Stimulated activated CD8-positive, alpha-beta memory T cell treated with anti-CD3 and anti-CD28 coated beads, Interleukin-7, amount 100 ng/mL, for 24 hours (primary cell): ENCODE results near the gene KRTAP2-2.
"Not testable (repeated sequence)": the region's sequence is repeated elsewhere in the genome, so short reads cannot be mapped to it uniquely, and the experiment has no call there.

Experiments
- DNase-seq: peaks from one replicate; pipeline ENCODE4 v3.0.0-alpha.2; 2020; ENCODE audit warnings: low read depth

KRTAP2-2 gene

DNA sequence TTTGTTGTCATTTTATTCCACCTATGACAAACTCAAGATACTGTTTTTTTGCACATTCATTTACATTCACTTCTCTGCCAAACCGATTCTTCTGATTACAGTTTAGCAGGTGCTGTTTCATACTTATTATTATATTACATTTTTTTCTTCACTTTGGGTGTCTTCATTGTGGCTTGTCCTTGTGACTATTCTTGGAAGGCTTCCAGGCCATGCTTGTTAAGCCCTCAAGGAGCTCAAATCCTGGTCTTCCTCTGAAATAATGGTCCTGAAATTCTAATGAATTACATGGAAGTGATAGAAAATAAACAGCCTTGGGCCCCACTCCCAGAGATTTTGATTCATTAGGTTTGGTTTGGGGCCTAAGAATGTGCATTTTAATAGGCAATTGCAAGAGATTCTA is 9.3 kb upstream of the KRTAP2-2 start:
- DNase-seq = no peak

DNA sequence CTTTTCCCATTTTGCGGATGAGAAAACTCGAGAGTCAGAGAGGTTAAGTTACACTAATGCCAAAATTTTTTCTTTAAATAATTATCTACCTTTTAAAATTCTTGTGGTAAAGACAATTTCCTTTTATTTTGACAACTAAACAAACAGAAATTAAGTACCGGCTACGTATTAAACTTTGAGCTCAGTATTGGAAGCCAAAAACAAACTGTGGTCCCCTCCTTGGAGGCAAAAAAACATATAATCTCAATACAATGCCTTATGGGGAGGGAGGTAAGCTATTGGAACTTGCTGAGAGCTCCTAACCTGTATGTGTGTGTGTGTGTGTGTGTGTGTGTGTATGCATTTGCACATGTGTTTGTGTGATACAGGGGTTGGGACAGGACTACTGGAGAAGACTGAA is 8.4 kb upstream of the KRTAP2-2 start:
- DNase-seq = no peak

GRCh38 chr17:41061964-41062363 is 6.9 kb upstream of the KRTAP2-2 start:
- DNase-seq = no peak

- DNase-seq = no peak
These were observed 5.1 kb upstream of the KRTAP2-2 start, which contains the start of gene KRTAP2-3 for GRCh38 chr17:41060052-41060604. KRTAP2-3 (minus strand) TSS chr17:41060114; CDS start chr17:41060050, 64 bp downstream.

- not testable (repeated sequence) for DNase-seq
These were observed 4.4 kb upstream of the KRTAP2-2 start for GRCh38 chr17:41059276-41060051.

GRCh38 chr17:41058741-41059140 is 3.7 kb upstream of the KRTAP2-2 start:
- DNase-seq = no peak

DNA sequence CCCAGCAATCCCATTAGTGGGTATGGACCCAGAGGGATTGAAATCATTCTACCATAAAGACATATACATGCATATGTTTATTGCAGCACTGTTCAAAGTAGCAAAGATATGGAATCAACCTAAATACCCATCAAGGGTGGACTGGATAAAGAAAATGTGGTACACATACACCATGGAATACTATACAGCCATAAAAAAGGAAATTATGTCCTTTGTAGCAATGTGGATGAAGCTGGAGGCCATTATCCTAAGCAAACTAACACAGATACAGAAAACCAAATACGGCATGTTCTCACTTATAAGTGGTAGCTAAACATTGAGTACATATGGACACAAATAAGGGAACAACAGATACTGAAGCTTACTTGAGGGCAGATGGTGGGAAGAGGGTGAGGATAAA is 2.5 kb upstream of the KRTAP2-2 start:
- no peak for DNase-seq

GRCh38 chr17:41054556-41054955 is 474 bp downstream of the KRTAP2-2 start:
- not testable (repeated sequence) for DNase-seq

- DNase-seq = no peak
These were observed 1.0 kb downstream of the KRTAP2-2 start for GRCh38 chr17:41054025-41054424.

- DNase-seq = no peak
These were observed 2.5 kb downstream of the KRTAP2-2 start for GRCh38 chr17:41052566-41052965.

GRCh38 chr17:41049110-41049509 is 5.9 kb downstream of the KRTAP2-2 start:
- no peak for DNase-seq

- no peak for DNase-seq
These were observed 6.6 kb downstream of the KRTAP2-2 start for GRCh38 chr17:41048441-41048840.

DNA sequence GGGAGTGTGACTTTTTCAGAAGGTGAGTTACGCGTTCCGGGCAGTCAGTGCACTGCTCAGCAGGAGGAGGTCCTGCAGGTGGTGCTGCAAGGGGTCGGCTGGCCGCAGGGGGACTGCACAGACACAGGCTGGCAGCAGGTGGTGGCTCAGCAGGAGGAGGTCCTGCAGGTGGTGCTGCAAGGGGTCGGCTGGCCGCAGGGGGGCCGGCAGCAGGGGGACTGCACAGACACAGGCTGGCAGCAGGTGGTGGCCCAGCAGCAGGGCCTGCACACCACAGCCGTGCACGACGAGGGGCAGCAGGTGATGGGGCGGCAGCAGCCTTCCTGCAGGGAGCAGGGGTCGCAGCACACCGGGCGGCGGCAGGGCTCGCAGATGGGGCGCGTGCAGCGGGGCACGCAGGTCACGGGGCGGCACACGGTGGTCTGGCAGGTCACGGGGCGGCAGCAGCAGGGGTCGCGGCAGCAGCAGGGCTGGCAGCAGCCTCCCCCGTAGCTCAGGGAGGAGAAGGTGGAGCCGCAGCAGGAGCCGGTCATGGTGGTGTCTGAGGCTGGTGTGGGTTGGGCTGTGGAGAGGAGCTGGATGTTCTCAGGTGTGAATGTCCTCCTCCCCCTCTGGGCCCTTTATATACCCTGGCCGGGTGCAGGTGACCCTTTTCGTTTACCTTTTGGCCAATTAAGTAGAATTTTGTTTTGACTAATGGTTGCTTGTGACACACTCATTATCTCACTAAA is 8.1 kb downstream of the KRTAP2-2 start, which contains the start of gene KRTAP2-1:
TSS of gene KRTAP2-1 (minus strand) at position 582 of the 731 bp plus-strand sequence. CDS start at position 533, 49 bp downstream.
- DNase-seq = not testable (repeated sequence)

DNA sequence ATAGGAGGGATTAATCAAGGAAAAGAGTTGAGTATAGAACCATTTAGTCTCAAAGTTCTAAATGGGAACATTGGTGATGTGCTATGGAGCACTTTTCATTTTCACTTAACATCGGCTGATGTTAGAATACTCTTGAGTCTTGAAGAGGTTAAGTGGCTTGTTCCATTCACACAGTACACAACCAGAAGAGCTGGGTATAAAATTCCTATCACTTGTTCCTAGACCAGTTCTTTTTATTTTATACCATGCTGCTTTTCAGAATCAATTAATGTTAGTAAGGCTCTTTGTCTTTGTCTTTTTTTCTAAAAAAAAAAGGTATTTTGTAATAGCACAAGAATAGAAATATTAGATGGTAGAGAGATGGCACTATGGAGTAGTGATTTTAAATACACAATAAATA is 12.1 kb downstream of the KRTAP2-2 start:
- DNase-seq = no peak

- DNase-seq = not testable (repeated sequence)
These were observed 14.1 kb downstream of the KRTAP2-2 start, which contains the start of gene KRTAP1-1 for GRCh38 chr17:41040783-41041571. KRTAP1-1 (minus strand) TSS chr17:41041450; CDS start chr17:41041397, 53 bp downstream.

DNA sequence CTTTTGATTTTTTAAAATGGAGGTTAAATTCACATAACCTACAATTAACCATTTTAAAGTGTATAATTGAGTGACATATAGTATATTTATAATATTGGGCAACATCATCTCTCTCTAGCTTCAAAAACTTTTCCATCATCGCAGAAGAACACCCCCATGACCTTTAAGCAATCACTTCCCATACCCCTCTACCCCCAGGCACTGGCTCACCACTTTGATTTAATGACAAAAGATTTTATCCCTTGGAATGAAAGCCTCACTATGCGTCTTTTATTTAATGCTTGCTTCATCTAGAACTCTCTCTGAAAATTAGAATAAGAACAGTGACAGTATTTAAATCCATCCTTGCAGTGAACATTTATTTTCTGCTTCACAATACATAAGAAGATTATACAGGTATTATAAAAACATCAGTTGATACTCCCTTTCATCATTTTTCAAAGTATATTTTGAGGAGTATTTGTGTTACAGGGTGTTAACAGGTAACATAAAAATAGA is 17.1 kb downstream of the KRTAP2-2 start:
- DNase-seq = no peak

DNA sequence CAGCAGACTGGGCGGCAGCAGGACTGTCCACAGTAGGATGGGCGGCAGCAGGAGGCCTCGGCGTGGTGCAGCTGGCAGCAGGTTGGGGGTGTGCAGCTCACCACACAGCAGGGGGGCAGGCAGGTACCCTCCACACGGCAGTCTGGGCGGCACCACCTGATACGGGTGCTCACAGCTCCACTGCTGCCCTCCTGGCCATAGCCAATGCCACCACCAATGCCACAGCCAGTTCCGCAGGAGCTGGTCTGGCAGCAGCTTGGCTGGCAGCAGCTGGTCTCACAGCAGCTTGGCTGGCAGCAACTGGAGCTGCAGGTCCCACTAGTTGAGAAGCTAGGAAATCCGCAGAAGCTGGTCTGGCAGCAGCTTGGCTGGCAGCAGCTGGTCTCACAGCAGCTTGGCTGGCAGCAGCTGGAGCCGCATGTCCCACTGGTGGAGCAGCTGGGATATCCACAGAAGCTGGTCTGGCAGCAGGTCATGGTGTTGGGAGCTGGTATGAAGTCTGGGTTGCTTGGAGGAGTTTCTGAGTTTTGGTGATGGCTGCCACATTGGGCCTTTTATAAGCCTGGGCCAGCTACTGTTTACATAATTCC is 20.6 kb downstream of the KRTAP2-2 start, which contains the start of gene KRTAP1-3:
TSS of gene KRTAP1-3 (minus strand) at position 529 of the 590 bp plus-strand sequence. CDS start at position 476, 53 bp downstream.
- not testable (repeated sequence) for DNase-seq

DNA sequence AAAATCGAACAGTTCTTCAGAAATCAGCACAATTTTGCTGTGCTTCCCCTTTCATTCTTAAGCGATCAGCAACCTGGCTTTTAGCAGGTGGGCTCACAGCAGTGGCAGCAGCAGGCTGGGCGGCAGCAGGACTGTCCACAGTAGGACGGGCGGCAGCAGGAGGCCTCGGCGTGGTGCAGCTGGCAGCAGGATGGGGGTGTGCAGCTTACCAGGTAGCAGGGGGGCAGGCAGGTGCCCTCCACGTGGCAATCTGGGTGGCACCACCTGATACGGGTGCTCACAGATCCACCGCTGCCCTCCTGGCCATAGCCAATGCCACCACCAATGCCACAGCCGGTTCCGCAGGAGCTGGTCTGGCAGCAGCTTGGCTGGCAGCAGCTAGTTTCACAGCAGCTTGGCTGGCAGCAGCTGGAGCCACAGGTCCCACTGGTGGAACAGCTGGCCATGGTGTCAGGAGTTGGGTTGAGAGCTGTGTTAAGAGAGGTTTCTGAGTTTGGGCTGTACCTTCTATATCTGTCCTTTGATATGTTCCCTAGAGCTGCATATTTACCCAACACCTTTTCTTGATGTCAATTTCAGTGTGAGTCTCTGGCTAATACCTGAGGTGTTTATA is 25.3 kb downstream of the KRTAP2-2 start, which contains the start of gene KRTAP1-4:
TSS of gene KRTAP1-4 (minus strand) at position 563 of the 613 bp plus-strand sequence. CDS start at position 446, 117 bp downstream.
- no peak for DNase-seq

GRCh38 chr17:41026715-41027471 is 28.1 kb downstream of the KRTAP2-2 start, which contains the start of gene KRTAP1-5:
KRTAP1-5 (minus strand) TSS chr17:41027208; CDS start chr17:41027155, 53 bp downstream.
- no peak for DNase-seq

DNA sequence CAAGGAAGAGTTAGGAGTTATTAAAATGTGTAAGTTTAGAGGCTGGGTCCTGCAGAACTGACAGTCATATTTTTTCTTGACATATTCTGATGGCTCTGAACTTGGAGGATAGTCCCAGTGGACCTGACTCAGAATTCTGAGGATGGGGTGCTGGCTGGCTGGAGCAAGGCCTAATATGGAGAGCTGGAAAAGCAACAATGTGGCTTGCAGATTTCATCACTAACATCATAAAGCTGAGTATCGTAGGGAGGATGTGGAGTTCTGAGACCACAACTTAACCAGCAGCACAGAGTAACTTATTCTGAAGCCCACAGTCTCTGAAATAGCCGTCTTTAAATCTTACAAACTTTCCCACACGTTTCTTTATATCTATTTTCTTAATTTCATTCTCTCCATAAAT is 30.3 kb downstream of the KRTAP2-2 start:
- DNase-seq = no peak
